HG02623 (cell line): Measurements from ENCODE around the gene ZNF557.
"Not testable (repeated sequence)": the region's sequence is repeated elsewhere in the genome, so short reads cannot be mapped to it uniquely, and the experiment has no call there.

Experiments used
- ATAC-seq: cut with Tn5 transposase; IDR thresholded peaks from one replicate; pipeline ENCODE4 v1.9.1; 2021; ENCODE audit warnings: moderate library complexity; ENCODE audit not compliant: unreplicated experiment

Gene ZNF557

GRCh38 chr19:7069042-7069903, at the start of gene ZNF557:
Gene ZNF557, plus strand, starts transcription at chr19:7069703. Its CDS starts 5,372 bp downstream, at chr19:7075075.
- peak; percentile 84 for ATAC-seq

- not testable (repeated sequence) for ATAC-seq
Measured at GRCh38 chr19:7021331-7021730, 48.2 kb upstream of the ZNF557 start, which contains the start of gene MBD3L2B. Gene MBD3L2B, minus strand, starts transcription at chr19:7021431. Its CDS starts 34 bp downstream, at chr19:7021397.

- not testable (repeated sequence) for ATAC-seq
Measured at GRCh38 chr19:7028790-7029189, 40.7 kb upstream of the ZNF557 start.

- not testable (repeated sequence) for ATAC-seq
Measured at GRCh38 chr19:7030278-7030677, 39.2 kb upstream of the ZNF557 start, which contains the start of gene MBD3L5. Gene MBD3L5, plus strand, starts transcription at chr19:7030578. Its CDS starts 34 bp downstream, at chr19:7030612.

- not testable (repeated sequence) for ATAC-seq
Measured at GRCh38 chr19:7040079-7040478, 29.4 kb upstream of the ZNF557 start, which contains the start of gene MBD3L4. Gene MBD3L4, minus strand, starts transcription at chr19:7040179. Its CDS starts 35 bp downstream, at chr19:7040144.

GRCh38 chr19:7041563-7041962, 27.9 kb upstream of the ZNF557 start:
- ATAC-seq = not testable (repeated sequence)

- not testable (repeated sequence) for ATAC-seq
Measured at GRCh38 chr19:7049021-7049420, 20.5 kb upstream of the ZNF557 start, which contains the start of gene MBD3L2. Gene MBD3L2, plus strand, starts transcription at chr19:7049321. Its CDS starts 53 bp downstream, at chr19:7049374.

- not testable (repeated sequence) for ATAC-seq
Measured at GRCh38 chr19:7051421-7051820, 18.1 kb upstream of the ZNF557 start.

- not testable (repeated sequence) for ATAC-seq
Measured at GRCh38 chr19:7052896-7053295, 16.6 kb upstream of the ZNF557 start.

- ATAC-seq = not testable (repeated sequence)
Measured at GRCh38 chr19:7054635-7055368, 14.7 kb upstream of the ZNF557 start.

GRCh38 chr19:7055679-7056078, 13.8 kb upstream of the ZNF557 start:
- ATAC-seq = not testable (repeated sequence)

GRCh38 chr19:7056371-7056770, 13.1 kb upstream of the ZNF557 start:
- not testable (repeated sequence) for ATAC-seq

GRCh38 chr19:7058576-7058975, 10.9 kb upstream of the ZNF557 start, which contains the start of gene MBD3L3:
Gene MBD3L3, minus strand, starts transcription at chr19:7058676. Its CDS starts 71 bp downstream, at chr19:7058605.
- ATAC-seq = not testable (repeated sequence)

- not testable (repeated sequence) for ATAC-seq
Measured at GRCh38 chr19:7059977-7060376, 9.5 kb upstream of the ZNF557 start.

- ATAC-seq = no peak
Measured at GRCh38 chr19:7063339-7063738, 6.2 kb upstream of the ZNF557 start.

- no peak for ATAC-seq
Measured at GRCh38 chr19:7063764-7064418, 5.6 kb upstream of the ZNF557 start.

GRCh38 chr19:7067122-7067521, 2.4 kb upstream of the ZNF557 start:
- ATAC-seq = not testable (repeated sequence)

- ATAC-seq = no peak
Measured at GRCh38 chr19:7067716-7068115, 1.8 kb upstream of the ZNF557 start.

GRCh38 chr19:7068599-7068998, 904 bp upstream of the ZNF557 start:
- no peak for ATAC-seq

GRCh38 chr19:7069904-7070226, 362 bp downstream of the ZNF557 start:
- ATAC-seq = peak; percentile 22

- ATAC-seq = no peak
Measured at GRCh38 chr19:7072541-7072940, 3.0 kb downstream of the ZNF557 start.
